Measurements from ENCODE around the gene RAPSN.

GRCh38 chr11:47466701-47467250 lies 17.8 kb upstream of the RAPSN start:
- no peak for TF ChIP-seq GATA3 (IDR thresholded peaks at IDR 0.05; ENCODE audit: low read depth, low read length)
- TF ChIP-seq GATA2 (IDR thresholded peaks at IDR 0.05; ENCODE audit: low read depth, low read length), result no peak
